Measurements from ENCODE around the gene RIMS4. TPM values are rescaled to one million over a fixed set of nuclear protein-coding genes. Genes with fewer than 3 reads are reported as not detected.

RIMS4 gene
- total RNA-seq, 1 donor from 2014 or later, result 7.5 TPM

DNA sequence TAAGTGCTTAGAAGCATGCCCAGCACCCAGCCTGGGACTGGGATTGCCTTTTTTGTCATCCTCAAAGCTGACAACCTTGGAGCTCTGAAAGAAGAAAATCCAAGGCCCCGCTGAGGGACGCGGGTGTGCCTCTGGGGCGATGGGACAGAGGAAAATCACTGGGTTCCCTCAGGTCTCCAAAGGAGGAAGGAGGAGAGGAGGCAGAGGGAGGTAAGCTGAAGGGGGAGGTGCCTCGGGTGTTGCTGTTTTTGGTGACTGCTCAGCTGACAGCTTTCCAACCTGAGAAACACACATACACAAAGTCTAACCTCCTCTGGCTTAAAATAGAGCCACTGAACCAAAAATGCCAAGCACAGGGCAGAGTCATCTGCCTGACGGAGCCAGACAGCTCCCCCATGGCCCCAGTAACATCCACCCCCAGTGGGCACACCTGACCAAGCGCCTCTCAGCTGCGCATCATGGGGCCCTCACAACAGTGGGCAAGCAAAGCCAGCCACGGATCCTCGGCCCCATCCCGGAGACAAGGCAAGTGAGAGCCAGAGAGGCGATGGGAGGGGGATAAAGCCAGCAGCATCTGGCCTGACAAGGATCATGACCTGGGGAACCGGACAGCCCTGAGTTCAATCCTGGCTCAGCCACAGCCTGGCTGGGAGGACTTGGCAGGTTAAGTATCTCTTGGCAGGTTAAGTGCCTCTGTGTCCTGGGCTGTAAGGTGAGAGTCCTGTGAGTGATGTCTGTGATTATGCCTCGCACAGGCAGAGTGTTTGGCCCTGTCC is 67.9 kb downstream of the RIMS4 start:
- Mint-ChIP-seq H3K4me1 (ENCODE audit: unreplicated experiment) (peaks cover 13% of the 10 kb centered on the region), H3K36me3 (no peaks in the 10 kb centered on the region), H3K27ac (no peak overlapping the region), H3K4me3 (no peak overlapping the region), H3K9me3 (no peaks in the 10 kb centered on the region), H3K27me3 (peaks cover 61% of the 10 kb centered on the region)
- TF ChIP-seq, protein P1, sequence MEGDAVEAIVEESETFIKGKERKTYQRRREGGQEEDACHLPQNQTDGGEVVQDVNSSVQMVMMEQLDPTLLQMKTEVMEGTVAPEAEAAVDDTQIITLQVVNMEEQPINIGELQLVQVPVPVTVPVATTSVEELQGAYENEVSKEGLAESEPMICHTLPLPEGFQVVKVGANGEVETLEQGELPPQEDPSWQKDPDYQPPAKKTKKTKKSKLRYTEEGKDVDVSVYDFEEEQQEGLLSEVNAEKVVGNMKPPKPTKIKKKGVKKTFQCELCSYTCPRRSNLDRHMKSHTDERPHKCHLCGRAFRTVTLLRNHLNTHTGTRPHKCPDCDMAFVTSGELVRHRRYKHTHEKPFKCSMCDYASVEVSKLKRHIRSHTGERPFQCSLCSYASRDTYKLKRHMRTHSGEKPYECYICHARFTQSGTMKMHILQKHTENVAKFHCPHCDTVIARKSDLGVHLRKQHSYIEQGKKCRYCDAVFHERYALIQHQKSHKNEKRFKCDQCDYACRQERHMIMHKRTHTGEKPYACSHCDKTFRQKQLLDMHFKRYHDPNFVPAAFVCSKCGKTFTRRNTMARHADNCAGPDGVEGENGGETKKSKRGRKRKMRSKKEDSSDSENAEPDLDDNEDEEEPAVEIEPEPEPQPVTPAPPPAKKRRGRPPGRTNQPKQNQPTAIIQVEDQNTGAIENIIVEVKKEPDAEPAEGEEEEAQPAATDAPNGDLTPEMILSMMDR (conservative IDR thresholded peaks at IDR 0.05), result no peak
- no peak for DNase-seq (ENCODE audit: extremely low spot score, unreplicated experiment)

DNA sequence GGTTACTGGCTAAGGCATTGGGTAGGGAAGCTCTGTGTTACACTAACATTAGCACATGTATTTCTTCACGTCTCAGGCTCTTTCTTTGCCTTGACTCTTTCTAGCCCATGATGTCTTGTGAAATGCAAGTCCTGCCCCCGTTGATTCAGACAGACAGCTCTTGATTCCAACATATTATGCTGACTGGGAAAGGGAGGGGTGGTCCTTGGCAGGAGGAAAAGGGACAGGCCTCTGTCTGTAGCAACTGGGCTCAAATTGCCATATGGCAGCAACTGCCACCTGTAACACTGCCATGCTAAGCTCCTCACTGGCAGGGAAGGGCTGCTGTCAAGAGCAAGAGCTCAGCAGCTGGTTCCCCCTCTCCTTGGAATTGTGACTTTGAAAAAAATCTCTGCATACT is 70.4 kb downstream of the RIMS4 start:
- TF ChIP-seq, protein P1 (conservative IDR thresholded peaks at IDR 0.05), result no peak
- H3K9me3 Mint-ChIP-seq, result peaks cover 9% of the 10 kb centered on the region
- H3K4me1 Mint-ChIP-seq (ENCODE audit: unreplicated experiment), result peaks cover 10% of the 10 kb centered on the region
- H3K36me3 Mint-ChIP-seq, result peaks cover 4% of the 10 kb centered on the region
- DNase-seq (ENCODE audit: extremely low spot score, unreplicated experiment), result no peak
- H3K4me3 Mint-ChIP-seq, result no peak overlapping the region
- H3K27me3 Mint-ChIP-seq, result peaks cover 45% of the 10 kb centered on the region
- no peak overlapping the region for H3K27ac Mint-ChIP-seq

DNA sequence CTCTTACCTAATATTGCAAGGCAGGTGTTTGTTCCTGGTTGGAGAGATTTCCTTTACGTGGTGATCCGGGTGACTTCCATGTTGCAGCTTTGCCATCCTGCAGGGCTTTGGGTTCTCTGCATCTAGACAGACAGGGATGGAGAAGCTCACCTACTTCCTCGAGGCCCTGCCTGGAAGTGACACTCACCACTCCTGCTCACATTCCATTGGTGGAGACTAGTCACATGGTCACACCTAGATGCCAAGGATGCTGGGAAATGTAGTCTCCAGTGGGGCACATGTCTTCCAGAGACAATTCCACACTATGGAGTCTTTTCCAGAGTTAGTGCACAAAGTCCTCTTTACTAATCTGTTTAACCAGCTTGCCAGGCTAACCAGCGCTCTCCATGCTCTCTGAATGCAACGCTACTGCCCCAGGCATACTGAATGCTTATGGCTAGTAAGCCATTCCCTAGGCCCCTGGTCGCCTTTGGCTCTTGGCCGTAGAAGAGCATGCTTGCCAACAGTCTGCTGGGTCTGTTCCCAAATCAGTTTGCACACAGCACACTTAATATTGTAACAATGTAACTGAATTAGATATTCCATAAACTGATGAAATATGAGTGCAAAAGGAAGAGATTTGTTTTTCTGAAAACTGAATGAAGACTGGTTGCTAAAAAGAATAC is 71.4 kb downstream of the RIMS4 start:
- TF ChIP-seq, protein P1 (conservative IDR thresholded peaks at IDR 0.05), result no peak
- Mint-ChIP-seq H3K36me3 (peaks cover 4% of the 10 kb centered on the region), H3K4me1 (ENCODE audit: unreplicated experiment) (peaks cover 10% of the 10 kb centered on the region), H3K27ac (no peak overlapping the region), H3K27me3 (peaks cover 35% of the 10 kb centered on the region), H3K4me3 (no peak overlapping the region), H3K9me3 (peaks cover 9% of the 10 kb centered on the region)
- DNase-seq (ENCODE audit: extremely low spot score, unreplicated experiment), result no peak

DNA sequence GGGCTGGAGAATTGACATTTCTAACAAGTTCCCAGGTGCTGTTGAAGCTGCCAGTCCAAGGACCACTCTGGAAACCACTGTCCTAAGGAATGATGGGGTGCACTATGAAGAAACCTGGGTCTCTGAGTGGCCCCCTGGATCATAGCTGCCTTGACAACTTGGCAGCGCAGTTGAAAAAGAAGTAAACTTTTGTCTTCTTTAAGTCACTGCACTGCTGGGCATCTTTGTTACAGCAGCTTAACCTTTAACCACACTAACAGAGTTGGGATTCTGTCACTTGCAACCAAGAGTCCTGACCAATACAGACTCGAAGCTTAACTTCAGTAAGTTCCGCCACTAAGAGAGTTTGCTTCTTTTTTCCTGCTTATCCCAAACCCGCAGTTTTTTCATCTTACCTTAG is 73.2 kb downstream of the RIMS4 start:
- TF ChIP-seq, protein P1 (conservative IDR thresholded peaks at IDR 0.05), result no peak
- H3K4me3 Mint-ChIP-seq, result no peak overlapping the region

DNA sequence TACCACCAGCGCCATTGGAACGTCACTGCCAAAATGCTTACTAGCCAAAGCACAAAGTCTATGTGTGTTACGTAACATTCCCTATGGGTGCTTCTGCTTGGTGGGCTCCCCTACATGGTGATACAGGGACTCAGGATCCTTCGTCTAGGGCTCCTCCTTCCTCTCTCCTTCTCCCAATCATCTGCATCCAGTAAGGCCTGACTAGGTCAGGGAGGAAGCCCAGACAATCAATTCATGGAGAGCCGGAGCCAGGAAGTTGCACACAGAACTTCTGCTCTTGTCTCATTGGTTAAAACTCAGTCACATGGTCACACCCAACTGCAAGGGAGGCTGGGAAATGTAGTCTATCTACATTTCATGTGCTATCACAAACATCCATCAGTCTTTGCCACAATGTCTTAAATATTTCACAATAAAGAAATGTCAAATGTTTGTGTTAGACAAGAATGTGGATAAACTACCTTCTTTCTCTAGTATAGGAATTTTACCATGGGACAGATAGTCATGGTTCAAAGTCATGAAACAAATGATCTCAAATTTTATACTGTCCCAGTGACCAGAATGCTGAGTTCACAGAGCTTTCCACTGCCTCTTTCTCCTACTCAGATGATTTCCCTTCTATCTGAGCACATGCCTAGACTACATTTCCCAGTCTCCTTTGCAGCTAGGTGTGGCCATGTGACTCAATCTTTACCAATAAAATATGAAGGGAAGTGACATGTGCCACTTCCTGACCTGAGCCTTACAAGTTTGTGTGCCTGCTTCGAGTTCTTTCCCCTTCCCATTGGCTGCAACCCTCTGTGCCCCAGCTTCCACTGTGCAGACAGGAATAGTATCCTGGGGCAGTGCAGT is 74.0 kb downstream of the RIMS4 start:
- peak overlapping the region; percentile 79 for H3K4me3 Mint-ChIP-seq

More for the DNA sequence above, 73.2 kb downstream of the RIMS4 start:
- DNase-seq (ENCODE audit: extremely low spot score, unreplicated experiment), result no peak
- H3K4me1 Mint-ChIP-seq (ENCODE audit: unreplicated experiment), result peaks cover 10% of the 10 kb centered on the region
- H3K27ac Mint-ChIP-seq, result no peak overlapping the region
- peaks cover 4% of the 10 kb centered on the region for H3K36me3 Mint-ChIP-seq
- peaks cover 9% of the 10 kb centered on the region for H3K9me3 Mint-ChIP-seq
- H3K27me3 Mint-ChIP-seq, result peaks cover 26% of the 10 kb centered on the region

More for the DNA sequence above, 74.0 kb downstream of the RIMS4 start:
- Mint-ChIP-seq H3K4me1 (ENCODE audit: unreplicated experiment) (peaks cover 10% of the 10 kb centered on the region), H3K9me3 (peaks cover 9% of the 10 kb centered on the region), H3K27me3 (peaks cover 18% of the 10 kb centered on the region), H3K27ac (peak overlapping the region; percentile 78), H3K36me3 (peaks cover 4% of the 10 kb centered on the region)
- no peak for DNase-seq (ENCODE audit: extremely low spot score, unreplicated experiment)
- TF ChIP-seq, protein P1 (conservative IDR thresholded peaks at IDR 0.05), result no peak

Measured in type B pancreatic cell (in vitro differentiated cells).